ENCODE measurements around the gene CPSF4L.
A peak's percentile ranks its signal among the peaks of the same experiment; 100 is the strongest.

Gene CPSF4L

DNA sequence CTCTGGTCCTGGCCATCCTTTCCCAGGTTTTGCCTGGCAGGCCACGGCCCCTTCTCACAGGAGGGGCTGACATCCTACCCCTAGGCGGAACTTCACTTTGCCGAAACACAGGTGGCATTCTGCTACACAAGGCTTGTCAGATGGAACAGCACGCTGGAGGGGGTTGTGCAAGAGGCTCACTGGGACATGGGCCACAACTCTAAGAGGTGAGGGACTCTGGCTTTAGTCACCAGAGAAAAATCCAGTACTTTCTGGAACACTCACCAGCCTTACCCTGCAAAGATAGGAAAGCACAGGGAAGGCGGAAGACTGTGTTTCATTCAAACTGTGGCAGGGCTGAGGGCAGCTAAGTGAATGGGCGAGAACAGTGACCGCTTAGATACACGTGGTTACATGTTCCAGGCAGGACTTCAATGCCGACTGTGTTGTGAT is 31.8 kb upstream of the CPSF4L start:
- Histone ChIP-seq H3K4me3 (replicated peaks; ENCODE audit: insufficient read depth, low read length) (no peak overlapping the region), H3K27me3 (ENCODE audit: insufficient read depth, poor library complexity, severe bottlenecking) (no peaks in the 10 kb centered on the region), H3K27ac (replicated peaks) (no peak overlapping the region)
- DNase-seq (ENCODE audit: low read depth in 1 of 2, low spot score in 1 of 2), result peak in 1 of 2 experiments; percentile 48
- no peak for TF ChIP-seq CTCF (IDR thresholded peaks at IDR 0.05; ENCODE audit: insufficient read depth, low read length)
- TF ChIP-seq GABPA (IDR thresholded peaks at IDR 0.05; ENCODE audit: low read depth), result no peak
- no peak for TF ChIP-seq POLR2AphosphoS5 (IDR thresholded peaks at IDR 0.05; ENCODE audit: low read depth)
- no peak for TF ChIP-seq REST (IDR thresholded peaks at IDR 0.05; ENCODE audit: insufficient replicate concordance, low read depth)
- no peak for TF ChIP-seq SPI1 (IDR thresholded peaks at IDR 0.05; ENCODE audit: borderline replicate concordance, low read depth)

DNA sequence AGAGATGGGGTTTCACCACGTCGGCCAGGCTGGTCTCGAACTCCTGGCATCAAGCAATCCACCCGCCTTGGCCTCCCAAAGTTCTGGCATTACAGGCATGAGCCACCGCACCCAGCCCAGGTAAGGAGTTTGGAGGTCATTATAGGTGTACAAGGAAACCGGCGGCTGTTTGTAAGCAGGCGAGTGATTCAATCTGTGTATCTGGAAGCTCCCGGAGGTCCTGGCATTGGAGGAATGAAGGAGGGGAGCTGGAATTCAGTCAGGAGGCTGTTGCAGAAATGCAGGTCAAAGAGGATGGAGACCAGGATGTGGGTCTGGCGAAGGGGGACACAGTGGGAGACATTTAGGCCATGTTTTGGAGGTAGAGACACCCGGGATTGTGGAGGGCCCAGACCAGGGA is 31.4 kb upstream of the CPSF4L start:
- no peak for DNase-seq (ENCODE audit: low read depth in 1 of 2, low spot score in 1 of 2)
- H3K4me3 ChIP-seq (replicated peaks; ENCODE audit: insufficient read depth, low read length), result no peak overlapping the region
- H3K27ac ChIP-seq (replicated peaks), result no peak overlapping the region
- no peaks in the 10 kb centered on the region for H3K27me3 ChIP-seq (ENCODE audit: insufficient read depth, poor library complexity, severe bottlenecking)
- TF ChIP-seq GABPA (IDR thresholded peaks at IDR 0.05; ENCODE audit: low read depth) (no peak), REST (IDR thresholded peaks at IDR 0.05; ENCODE audit: insufficient replicate concordance, low read depth) (no peak), SPI1 (IDR thresholded peaks at IDR 0.05; ENCODE audit: borderline replicate concordance, low read depth) (no peak), CTCF (IDR thresholded peaks at IDR 0.05; ENCODE audit: insufficient read depth, low read length) (no peak), POLR2AphosphoS5 (IDR thresholded peaks at IDR 0.05; ENCODE audit: low read depth) (no peak)

DNA sequence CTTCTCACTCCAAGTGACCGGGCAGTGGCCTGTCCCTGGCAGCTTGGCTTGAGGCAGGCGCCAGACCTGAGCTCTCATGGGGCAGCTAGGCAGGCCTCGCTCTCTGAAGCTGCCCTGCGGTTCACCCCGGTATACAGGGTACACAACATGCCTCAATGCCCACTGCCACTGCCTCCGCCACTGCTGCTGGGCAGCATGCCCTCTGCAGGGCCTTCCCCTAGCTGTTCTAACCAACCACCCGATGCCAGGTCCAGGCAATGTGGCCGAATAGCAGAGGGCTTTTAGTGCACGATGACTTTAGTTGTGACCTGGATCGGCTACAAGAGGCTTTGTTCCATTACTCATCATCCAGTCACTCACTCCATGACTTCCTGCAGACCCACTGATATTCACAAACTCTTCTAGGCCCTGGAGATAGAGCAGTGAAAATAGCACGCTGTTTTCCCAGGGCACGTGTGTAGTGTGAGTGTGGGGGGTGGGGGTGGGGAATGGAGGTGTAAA is 30.4 kb upstream of the CPSF4L start:
- Histone ChIP-seq H3K27me3 (ENCODE audit: insufficient read depth, poor library complexity, severe bottlenecking) (no peaks in the 10 kb centered on the region), H3K27ac (replicated peaks) (peak overlapping the region; percentile 63), H3K4me3 (replicated peaks; ENCODE audit: insufficient read depth, low read length) (no peak overlapping the region)
- no peak for DNase-seq (ENCODE audit: low read depth in 1 of 2, low spot score in 1 of 2)
- TF ChIP-seq SPI1 (IDR thresholded peaks at IDR 0.05; ENCODE audit: borderline replicate concordance, low read depth), result no peak
- no peak for TF ChIP-seq CTCF (IDR thresholded peaks at IDR 0.05; ENCODE audit: insufficient read depth, low read length)
- TF ChIP-seq GABPA (IDR thresholded peaks at IDR 0.05; ENCODE audit: low read depth), result no peak
- no peak for TF ChIP-seq REST (IDR thresholded peaks at IDR 0.05; ENCODE audit: insufficient replicate concordance, low read depth)
- no peak for TF ChIP-seq POLR2AphosphoS5 (IDR thresholded peaks at IDR 0.05; ENCODE audit: low read depth)

Data from HL-60 (cell line).